ENCODE measurements around the gene ZNF484. TPM values are rescaled to one million over a fixed set of nuclear protein-coding genes. Genes with fewer than 3 reads are reported as not detected.

Gene ZNF484
- total and polyA plus RNA-seq, 3 donors from 2014 or later = 2.5 to 10.5 (median 10.4) TPM

DNA sequence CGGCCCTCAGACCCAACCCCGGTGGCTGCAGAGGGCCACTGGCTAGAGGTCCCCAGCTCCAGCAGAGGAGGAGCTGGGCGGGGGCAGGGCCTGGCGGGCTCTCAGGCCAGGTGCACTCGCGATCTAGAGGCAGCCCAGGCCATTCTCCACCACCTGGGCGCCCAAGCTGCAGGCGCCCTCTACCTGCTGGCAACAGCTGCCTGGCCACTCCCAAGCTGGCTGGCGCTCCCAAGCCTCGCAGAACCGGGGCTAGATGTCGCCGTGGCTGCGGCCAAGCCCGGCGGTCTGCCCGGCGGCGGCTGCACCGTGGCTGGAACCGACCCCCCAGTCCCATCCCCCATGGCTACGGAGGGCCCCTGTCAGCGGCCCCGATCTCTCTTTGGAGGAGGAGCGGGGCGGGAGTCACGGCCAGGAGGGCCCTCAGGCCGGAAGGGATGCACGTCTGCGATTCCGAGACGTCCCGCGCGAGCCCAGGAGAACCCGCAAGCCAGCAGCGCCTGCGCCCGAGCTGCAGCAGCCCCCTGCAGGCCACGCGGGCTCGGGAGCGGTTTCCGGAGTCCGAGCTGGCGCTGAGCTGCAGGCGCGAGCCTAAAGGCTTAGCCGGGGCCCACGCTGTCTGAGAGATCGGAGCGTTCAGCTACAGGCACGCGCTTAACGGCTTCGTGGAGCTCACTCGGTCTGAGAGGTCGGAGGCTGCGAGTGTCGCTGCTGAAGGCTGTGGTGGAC is 68.9 kb downstream of the ZNF484 start:
- WGBS, 2 donors = 0% methylated on average over 56 of the region's 60 CpGs; no CpG with 5 or more reads in 1 of the 2 donors
- Histone ChIP-seq H3K27ac (no peak overlapping the region), H3K9me3 (no peaks in the 10 kb centered on the region), H3K36me3 (ENCODE audit: low read depth, missing control alignments) (no peaks in the 10 kb centered on the region), H3K27me3 (no peaks in the 10 kb centered on the region), H3K4me1 (peaks cover 28% of the 10 kb centered on the region), H3K4me3 (peak overlapping the region; percentile 35 to 39)
- peak; percentile 78 for DNase-seq
- intact Hi-C loops (cut with DNase I; ENCODE audit: low total_unique reads) = no loop called here
- TF ChIP-seq, protein P1, sequence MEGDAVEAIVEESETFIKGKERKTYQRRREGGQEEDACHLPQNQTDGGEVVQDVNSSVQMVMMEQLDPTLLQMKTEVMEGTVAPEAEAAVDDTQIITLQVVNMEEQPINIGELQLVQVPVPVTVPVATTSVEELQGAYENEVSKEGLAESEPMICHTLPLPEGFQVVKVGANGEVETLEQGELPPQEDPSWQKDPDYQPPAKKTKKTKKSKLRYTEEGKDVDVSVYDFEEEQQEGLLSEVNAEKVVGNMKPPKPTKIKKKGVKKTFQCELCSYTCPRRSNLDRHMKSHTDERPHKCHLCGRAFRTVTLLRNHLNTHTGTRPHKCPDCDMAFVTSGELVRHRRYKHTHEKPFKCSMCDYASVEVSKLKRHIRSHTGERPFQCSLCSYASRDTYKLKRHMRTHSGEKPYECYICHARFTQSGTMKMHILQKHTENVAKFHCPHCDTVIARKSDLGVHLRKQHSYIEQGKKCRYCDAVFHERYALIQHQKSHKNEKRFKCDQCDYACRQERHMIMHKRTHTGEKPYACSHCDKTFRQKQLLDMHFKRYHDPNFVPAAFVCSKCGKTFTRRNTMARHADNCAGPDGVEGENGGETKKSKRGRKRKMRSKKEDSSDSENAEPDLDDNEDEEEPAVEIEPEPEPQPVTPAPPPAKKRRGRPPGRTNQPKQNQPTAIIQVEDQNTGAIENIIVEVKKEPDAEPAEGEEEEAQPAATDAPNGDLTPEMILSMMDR (IDR thresholded peaks at IDR 0.05) = no peak
- TF ChIP-seq POLR2A (IDR thresholded peaks at IDR 0.05) = no peak

DNA sequence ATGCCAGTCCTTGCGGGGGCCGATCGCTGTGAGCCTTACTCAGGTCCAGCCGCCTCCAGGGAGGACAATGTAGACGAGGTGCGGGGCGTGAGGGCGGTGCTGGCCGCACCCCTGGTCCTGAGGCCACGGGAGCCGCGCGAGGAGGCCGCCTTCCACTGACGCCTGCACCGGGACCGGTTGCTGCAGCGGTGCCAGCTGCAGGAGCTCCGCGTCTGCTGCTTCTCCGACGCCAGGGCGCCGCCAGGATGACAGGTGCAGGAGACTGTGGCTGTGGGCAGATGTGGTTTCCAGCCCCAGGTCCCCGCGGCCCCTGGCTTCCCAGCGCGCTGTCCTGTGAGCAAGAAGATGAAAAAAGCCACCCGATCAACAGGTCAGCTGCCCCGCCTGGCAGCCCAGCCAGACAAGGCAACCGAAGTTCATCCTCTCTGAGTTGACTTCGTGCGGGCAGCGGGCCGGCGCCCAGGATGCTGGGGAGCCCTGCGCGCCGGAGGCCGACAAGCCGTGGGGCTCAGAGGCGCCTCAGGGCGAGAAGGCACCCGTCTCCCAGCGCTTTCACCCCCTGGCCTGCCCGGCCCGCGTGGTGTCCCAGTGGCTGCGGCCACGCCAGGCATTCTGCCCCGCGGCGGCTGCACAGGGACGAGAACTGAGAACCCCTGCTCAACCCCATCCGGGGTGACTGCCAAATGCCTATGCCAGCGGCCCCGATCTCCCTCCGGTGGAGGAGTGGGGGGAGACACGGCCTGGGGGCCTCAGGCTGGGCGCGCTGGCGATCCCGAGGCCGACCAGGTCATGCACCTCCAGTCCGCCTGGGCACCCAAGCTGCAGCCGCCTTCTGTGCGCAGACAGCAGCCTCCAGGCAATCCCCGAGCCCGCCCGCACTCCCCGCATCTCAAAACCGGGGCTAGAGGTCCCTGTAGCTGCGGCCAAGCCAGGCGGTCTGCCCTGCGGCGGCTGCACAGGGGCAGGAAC is 69.8 kb downstream of the ZNF484 start:
- no peaks in the 10 kb centered on the region for H3K36me3 ChIP-seq (ENCODE audit: low read depth, missing control alignments)
- no peak for TF ChIP-seq POLR2A (IDR thresholded peaks at IDR 0.05)
- TF ChIP-seq, protein P1 (IDR thresholded peaks at IDR 0.05) = no peak
- DNase-seq = no peak
- H3K4me1 ChIP-seq = peaks cover 28% of the 10 kb centered on the region
- no peak overlapping the region for H3K27ac ChIP-seq
- WGBS, 2 donors = 2% methylated on average over 31 of the region's 76 CpGs; no CpG with 5 or more reads in 1 of the 2 donors
- peak overlapping the region in 1 of 2 donors; percentile 35 for H3K4me3 ChIP-seq
- intact Hi-C loops (cut with DNase I; ENCODE audit: low total_unique reads) = no loop called here
- no peaks in the 10 kb centered on the region for H3K27me3 ChIP-seq
- H3K9me3 ChIP-seq = no peaks in the 10 kb centered on the region

DNA sequence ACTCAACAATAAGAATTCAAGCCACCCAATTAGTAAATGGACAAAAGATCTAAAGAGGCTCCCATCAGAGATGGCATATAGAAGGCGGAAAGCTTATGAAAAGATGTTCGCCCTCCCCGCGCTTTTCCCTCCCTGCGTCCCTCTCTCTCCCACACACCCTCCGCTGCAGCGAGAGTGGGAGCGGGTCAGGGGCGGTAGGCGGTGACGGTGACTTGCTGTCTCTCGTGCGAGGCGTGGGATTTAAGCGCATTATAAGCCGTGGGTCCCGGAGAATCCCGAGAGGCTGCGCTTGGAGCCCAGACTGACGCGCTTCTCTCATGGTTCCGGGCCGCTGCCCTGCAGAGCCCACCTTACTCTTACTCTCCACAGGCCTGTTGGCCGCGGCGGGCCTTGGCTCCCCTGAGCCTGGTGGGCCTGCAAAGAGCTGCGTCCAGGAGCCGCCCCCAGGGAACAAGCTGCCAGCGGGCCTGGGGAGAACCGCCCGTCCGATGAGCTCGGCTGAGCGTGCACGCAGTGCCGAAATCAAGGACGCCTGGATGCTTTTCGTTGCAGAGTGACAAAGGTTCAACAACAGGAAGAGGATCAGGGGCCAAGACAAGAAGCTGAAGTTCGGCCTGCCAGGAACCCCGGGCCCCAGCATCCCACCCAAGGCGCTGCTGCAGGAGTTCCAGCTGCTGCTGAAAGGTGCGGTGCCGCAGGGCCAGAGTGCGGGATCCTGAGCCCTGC is 70.6 kb downstream of the ZNF484 start:
- H3K9me3 ChIP-seq = no peaks in the 10 kb centered on the region
- H3K36me3 ChIP-seq (ENCODE audit: low read depth, missing control alignments) = no peaks in the 10 kb centered on the region
- 7 to 8% methylated on average over 18 to 44 of the region's 44 CpGs for WGBS, 2 donors
- no peak overlapping the region for H3K27ac ChIP-seq
- no peaks in the 10 kb centered on the region for H3K27me3 ChIP-seq
- H3K4me1 ChIP-seq = peaks cover 28% of the 10 kb centered on the region
- TF ChIP-seq POLR2A (IDR thresholded peaks at IDR 0.05) = no peak
- TF ChIP-seq, protein P1 (IDR thresholded peaks at IDR 0.05) = no peak
- no peak for DNase-seq
- no peak overlapping the region for H3K4me3 ChIP-seq
- intact Hi-C loops (cut with DNase I; ENCODE audit: low total_unique reads) = no loop called here

DNA sequence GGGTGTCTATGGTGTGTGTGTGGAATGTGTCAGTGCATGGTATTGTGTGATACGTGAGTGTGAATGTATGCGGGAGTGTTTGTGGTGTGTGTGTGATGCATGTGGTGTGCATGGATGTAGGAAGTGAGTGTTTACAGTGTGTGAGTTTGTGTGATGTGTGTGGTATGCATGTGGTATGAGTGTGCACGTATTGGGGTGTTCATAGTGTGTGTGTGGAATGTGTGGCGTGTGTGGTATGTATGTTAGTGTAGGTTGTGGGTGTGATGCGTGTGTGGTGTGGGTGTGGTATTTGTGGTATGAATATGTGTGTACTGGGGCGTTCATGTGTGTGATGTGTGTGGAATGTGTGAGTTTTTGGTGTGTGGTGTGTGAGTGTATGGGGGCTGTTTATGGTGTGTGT is 73.1 kb downstream of the ZNF484 start:
- WGBS, 2 donors = 79 to 84% methylated on average over 6 of the region's 6 CpGs
- no peak overlapping the region for H3K4me3 ChIP-seq
- TF ChIP-seq POLR2A (IDR thresholded peaks at IDR 0.05) = no peak
- TF ChIP-seq, protein P1 (IDR thresholded peaks at IDR 0.05) = no peak
- H3K27me3 ChIP-seq = no peaks in the 10 kb centered on the region
- H3K9me3 ChIP-seq = no peaks in the 10 kb centered on the region
- H3K4me1 ChIP-seq = peaks cover 27% of the 10 kb centered on the region
- intact Hi-C loops (cut with DNase I; ENCODE audit: low total_unique reads) = no loop called here
- DNase-seq = no peak
- H3K27ac ChIP-seq = no peak overlapping the region
- no peaks in the 10 kb centered on the region for H3K36me3 ChIP-seq (ENCODE audit: low read depth, missing control alignments)
